GM21447 (cell line): ENCODE results near the gene COMP.
"Not testable (repeated sequence)": the region's sequence is repeated elsewhere in the genome, so short reads cannot be mapped to it uniquely, and the experiment has no call there.

Source experiments
- ATAC-seq: cut with Tn5 transposase; IDR thresholded peaks from one replicate; pipeline ENCODE4 v1.9.1; 2021; ENCODE audit not compliant: unreplicated experiment

Gene COMP

GRCh38 chr19:18790566-18791314, at the start of gene COMP:
TSS of gene COMP (minus strand) at chr19:18791305. CDS start at chr19:18791269, 36 bp downstream.
- no peak for ATAC-seq

GRCh38 chr19:18840288-18841267, 49.5 kb upstream of the COMP start:
- no peak for ATAC-seq

- ATAC-seq = no peak
Observed at GRCh38 chr19:18839465-18840287, 48.6 kb upstream of the COMP start.

GRCh38 chr19:18834644-18834984, 43.5 kb upstream of the COMP start:
- ATAC-seq = no peak

- ATAC-seq = no peak
Observed at GRCh38 chr19:18833849-18834643, 42.9 kb upstream of the COMP start.

- no peak for ATAC-seq
Observed at GRCh38 chr19:18833141-18833476, 42.0 kb upstream of the COMP start.

- peak; percentile 33 for ATAC-seq
Observed at GRCh38 chr19:18832306-18833140, 41.4 kb upstream of the COMP start.

- peak; percentile 53 for ATAC-seq
Observed at GRCh38 chr19:18831524-18832305, 40.6 kb upstream of the COMP start, which contains the start of gene UPF1. TSS of gene UPF1 (plus strand) at chr19:18831959. CDS start at chr19:18832210, 251 bp downstream.

- no peak for ATAC-seq
Observed at GRCh38 chr19:18830488-18830887, 39.4 kb upstream of the COMP start.

GRCh38 chr19:18828786-18829185, 37.7 kb upstream of the COMP start:
- ATAC-seq = no peak

GRCh38 chr19:18817574-18817973, 26.5 kb upstream of the COMP start:
- no peak for ATAC-seq

GRCh38 chr19:18816645-18817044, 25.5 kb upstream of the COMP start:
- not testable (repeated sequence) for ATAC-seq

- no peak for ATAC-seq
Observed at GRCh38 chr19:18815673-18816072, 24.6 kb upstream of the COMP start.

- ATAC-seq = no peak
Observed at GRCh38 chr19:18814063-18814462, 23.0 kb upstream of the COMP start.

- ATAC-seq = not testable (repeated sequence)
Observed at GRCh38 chr19:18811638-18812037, 20.5 kb upstream of the COMP start.

GRCh38 chr19:18809149-18809868, 18.2 kb upstream of the COMP start:
- ATAC-seq = no peak

- ATAC-seq = no peak
Observed at GRCh38 chr19:18807861-18808331, 16.8 kb upstream of the COMP start.

- no peak for ATAC-seq
Observed at GRCh38 chr19:18804643-18805042, 13.5 kb upstream of the COMP start.
